SKM-1 treated with dmso at 0.1 percent for 144 hours (cell line): ENCODE results near the gene TKFC.

Source experiments
- DNase-seq: peaks from one replicate; lab custom pipeline; 2025; ENCODE audit not compliant: unreplicated experiment; lab: John Stamatoyannopoulos, UW

The TKFC gene, protein sequence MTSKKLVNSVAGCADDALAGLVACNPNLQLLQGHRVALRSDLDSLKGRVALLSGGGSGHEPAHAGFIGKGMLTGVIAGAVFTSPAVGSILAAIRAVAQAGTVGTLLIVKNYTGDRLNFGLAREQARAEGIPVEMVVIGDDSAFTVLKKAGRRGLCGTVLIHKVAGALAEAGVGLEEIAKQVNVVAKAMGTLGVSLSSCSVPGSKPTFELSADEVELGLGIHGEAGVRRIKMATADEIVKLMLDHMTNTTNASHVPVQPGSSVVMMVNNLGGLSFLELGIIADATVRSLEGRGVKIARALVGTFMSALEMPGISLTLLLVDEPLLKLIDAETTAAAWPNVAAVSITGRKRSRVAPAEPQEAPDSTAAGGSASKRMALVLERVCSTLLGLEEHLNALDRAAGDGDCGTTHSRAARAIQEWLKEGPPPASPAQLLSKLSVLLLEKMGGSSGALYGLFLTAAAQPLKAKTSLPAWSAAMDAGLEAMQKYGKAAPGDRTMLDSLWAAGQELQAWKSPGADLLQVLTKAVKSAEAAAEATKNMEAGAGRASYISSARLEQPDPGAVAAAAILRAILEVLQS

DNA sequence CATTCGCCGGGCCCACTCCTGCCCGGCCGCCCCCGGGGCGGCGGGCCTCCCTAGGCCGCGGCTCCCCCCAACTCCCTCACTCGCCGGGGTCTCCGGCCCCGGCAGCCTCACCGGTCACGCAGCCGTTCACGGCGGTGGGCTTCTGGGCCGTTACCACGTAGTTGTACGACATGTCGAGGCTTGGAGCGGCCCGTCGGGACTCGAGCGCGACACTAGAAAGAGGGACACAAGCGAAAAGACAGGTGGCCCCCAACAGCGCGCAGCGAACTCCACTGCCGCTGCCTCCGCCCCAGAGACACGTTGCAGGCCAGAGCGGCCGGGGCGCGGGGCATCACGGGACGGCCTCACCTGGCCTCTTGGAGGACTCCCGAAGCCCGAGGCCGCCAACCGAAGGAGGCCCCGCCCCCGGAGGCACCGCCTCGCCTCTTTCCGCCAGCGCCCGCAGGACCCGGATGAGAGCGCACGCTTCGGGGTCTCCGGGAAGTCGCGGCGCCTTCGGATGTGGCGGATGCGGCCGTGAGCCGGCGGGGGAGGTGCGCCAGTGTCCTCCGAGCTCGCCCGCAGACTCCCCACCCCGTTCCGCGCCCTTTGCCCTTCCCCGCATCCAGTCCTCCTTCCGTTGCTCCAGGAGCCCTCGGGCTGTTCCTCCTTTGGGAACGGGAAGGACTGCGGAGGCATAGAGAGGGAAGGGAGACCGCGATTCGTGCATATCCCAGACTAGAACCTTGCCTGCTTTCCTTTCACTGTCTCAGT lies at the start of gene TKFC, which contains the start of gene DDB1:
TSS of gene TKFC (plus strand) at position 432 of the 753 bp plus-strand sequence. CDS start 1,501 bp downstream, outside the sequence.
TSS of gene DDB1 (minus strand) at position 309 of the 753 bp plus-strand sequence. CDS start at position 172, 137 bp downstream.
- DNase-seq = peak; percentile 90

DNA sequence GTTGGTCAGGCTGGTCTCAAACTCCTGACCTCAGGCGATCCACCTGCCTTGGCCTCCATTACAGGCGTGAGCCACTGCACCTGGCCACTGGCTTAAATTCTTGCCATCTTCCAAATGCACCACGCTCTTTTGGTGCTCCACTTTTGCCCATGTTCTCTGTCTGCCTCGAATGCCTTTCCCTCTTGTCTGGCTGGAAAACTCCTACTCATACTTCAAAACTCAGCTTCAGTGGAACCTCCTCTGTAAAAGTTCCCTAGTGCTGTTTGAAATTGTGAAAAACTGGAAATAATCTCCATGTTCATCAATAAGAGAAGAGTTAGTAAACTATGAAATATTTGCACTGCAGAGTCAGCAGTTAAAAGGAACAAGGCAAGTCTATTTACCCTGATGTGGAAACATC lies 49.4 kb upstream of the TKFC start:
- no peak for DNase-seq

- no peak for DNase-seq
Observed at GRCh38 chr11:61287338-61287977, 45.6 kb upstream of the TKFC start.

- DNase-seq = no peak
Observed at GRCh38 chr11:61290905-61291690, 41.9 kb upstream of the TKFC start.

DNA sequence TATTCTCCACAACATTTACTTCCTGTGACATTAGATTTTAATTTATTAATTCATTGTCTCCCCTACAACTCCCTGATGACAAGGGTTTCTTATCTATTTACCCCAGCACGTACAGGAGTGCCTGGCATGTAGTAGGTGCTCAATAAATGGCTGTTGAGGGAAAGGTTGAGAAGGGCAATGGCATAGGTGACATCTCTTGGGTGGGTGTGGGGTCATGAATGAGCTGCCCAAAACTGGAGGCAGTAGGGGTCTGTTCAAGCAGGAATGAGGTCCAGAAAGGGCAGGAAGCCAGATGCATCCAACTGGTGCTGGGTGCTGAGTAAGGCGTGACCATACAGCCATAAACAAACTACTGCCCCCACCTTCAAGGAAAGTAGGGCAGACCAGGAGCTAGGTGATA lies 40.7 kb upstream of the TKFC start:
- DNase-seq = no peak

- peak; percentile 36 for DNase-seq
Observed at GRCh38 chr11:61293867-61294716, 38.9 kb upstream of the TKFC start.

DNA sequence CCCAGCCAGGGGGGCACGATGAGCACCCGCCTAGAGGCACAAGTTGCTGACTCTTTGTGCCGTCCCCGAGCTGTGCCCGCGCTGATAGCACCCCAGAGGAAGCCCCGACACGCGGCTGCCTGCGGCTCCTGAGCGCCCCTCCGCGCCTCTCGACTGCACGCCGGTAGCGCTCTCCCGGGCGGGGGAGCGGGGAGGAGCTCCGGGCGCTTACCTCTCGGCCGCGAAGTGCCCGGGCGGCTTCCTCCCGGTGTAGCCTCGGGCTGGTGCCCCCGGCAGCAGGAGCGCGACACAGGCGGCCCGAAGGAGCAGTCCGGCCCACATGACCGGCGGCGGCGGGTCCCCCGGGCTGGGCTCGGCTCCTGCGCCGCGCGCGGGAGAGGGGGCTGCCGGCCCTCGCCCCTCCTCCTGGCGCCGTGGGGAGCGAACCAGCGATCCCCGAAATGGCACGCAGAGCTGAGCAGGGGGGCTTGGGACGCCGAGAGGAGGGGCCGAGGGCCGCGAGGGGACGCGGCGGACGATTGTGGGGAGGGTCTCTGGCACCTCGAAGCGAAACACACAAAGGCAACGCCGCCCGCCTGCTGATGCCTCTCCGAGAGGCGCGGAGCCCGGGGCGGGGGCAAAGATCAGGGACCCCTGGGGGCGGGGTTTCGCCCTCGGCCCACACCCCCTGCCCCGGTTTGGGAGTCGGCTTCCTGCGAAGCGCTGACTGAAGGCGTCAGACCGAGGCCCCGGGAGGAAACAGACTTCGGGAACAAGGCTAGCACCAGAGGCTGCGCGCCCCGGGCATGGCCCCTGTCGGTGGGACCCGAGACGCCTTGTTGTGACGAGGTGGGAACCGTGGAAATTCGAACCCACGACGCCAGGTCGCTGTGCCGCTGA lies 38.1 kb upstream of the TKFC start, which contains the start of gene VWCE:
TSS of gene VWCE (minus strand) at position 600 of the 879 bp plus-strand sequence. CDS start at position 321, 279 bp downstream.
- DNase-seq = peak; percentile 55

GRCh38 chr11:61295596-61295926 lies 37.5 kb upstream of the TKFC start:
- no peak for DNase-seq

GRCh38 chr11:61297341-61297740 lies 35.7 kb upstream of the TKFC start:
- DNase-seq = no peak

GRCh38 chr11:61297746-61298145 lies 35.3 kb upstream of the TKFC start:
- peak; percentile 12 for DNase-seq

DNA sequence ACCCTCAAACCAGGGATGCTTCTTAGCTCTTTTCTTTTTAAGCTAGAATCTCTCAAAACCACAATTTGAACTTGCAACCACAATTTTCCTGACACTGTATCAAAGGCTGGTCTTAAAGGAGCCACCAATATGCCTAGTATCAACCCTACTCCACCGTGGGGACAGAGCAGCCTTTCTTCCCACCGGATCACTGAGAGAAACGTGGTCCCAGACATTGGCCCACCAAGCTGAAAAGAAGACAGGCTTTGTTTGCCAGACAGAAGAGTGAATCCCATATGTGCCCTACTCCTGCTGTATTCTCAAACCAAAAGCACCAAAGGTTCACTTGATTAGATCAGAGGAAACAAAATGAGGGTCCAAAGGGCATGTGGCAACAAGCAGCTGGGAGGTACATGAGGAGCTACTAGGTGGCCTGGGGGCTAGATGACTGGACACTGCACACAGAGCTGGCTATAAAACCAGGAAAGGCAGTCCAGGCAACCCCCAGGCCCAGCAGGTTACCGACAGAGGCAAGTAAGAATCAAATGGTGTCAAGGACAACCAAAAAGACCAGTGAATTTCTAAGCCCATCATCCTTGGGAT lies 34.3 kb upstream of the TKFC start:
- DNase-seq = no peak

DNA sequence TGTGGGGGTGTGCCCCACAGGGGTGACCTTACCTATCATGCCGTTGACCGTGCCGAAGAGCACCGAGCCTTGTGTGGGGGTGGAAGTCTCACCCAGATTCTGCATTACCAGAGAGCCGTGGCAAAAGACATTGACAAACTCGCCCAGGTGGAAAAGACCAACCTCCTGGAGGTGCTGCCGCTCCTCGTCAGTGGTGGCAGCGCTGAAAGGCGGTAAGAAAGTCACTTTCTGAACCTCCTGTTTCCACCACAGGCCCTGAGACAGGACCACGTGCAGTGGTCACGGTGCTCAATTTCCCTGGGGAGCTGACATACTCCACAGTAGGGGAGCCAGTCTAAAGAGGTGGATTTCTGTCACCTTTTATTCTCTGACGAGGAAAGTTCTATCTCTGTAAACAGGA lies 30.5 kb upstream of the TKFC start:
- no peak for DNase-seq

DNA sequence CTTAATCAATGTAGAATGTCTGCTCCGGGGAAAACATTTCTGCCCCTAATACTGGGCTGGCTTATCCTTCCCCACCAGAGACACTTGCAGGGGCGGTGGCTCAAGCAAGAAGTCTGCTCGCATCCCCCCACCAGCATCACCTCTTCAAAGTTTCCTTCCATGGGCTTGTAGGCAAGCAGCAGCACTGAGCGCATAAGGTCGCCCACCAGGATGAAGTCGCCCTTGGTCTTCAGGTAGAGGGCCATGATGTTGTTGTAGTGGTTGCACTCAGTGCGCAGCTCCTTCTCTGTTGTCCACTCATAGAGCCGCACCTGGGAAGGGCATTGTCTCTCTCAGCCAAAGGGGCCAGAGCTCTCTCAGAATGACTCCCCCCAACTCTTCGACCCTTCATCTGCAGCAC lies 29.3 kb upstream of the TKFC start:
- DNase-seq = no peak

- no peak for DNase-seq
Observed at GRCh38 chr11:61305417-61305816, 27.6 kb upstream of the TKFC start.

GRCh38 chr11:61306221-61306620 lies 26.8 kb upstream of the TKFC start:
- DNase-seq = no peak

- no peak for DNase-seq
Observed at GRCh38 chr11:61307354-61307753, 25.7 kb upstream of the TKFC start.

- DNase-seq = no peak
Observed at GRCh38 chr11:61309141-61309540, 23.9 kb upstream of the TKFC start.

DNA sequence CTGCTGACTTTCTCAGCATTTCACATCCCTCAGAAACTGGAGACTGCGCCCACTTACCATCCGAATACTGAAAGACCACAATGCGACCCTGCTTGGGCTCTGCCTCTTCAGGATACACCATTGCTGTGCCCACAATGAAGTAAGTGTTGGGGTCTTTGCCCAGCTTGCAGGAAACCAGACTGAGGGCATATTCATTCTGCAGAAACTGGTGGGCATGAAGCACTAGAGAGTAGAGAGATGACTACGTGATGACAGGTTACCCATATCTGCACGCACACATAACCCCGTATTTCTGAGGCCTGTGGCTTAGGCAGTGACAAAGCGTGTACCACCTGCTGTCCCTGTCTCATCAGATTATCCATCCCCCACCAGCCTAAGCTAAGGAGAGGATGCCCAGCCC lies 23.3 kb upstream of the TKFC start:
- DNase-seq = no peak
